Central memory CD4-positive, alpha-beta T cell (primary cell): ENCODE results near the gene MAP3K12.
"Not testable (repeated sequence)": the region's sequence is repeated elsewhere in the genome, so short reads cannot be mapped to it uniquely, and the experiment has no call there.

Experiments used
- DNase-seq: peaks from one replicate; pipeline ENCODE4 v3.0.0; 2022

The MAP3K12 gene

GRCh38 chr12:53492188-53492587 is 7.1 kb downstream of the MAP3K12 start:
- DNase-seq: no peak

GRCh38 chr12:53489242-53489864 is 9.9 kb downstream of the MAP3K12 start:
- no peak for DNase-seq

DNA sequence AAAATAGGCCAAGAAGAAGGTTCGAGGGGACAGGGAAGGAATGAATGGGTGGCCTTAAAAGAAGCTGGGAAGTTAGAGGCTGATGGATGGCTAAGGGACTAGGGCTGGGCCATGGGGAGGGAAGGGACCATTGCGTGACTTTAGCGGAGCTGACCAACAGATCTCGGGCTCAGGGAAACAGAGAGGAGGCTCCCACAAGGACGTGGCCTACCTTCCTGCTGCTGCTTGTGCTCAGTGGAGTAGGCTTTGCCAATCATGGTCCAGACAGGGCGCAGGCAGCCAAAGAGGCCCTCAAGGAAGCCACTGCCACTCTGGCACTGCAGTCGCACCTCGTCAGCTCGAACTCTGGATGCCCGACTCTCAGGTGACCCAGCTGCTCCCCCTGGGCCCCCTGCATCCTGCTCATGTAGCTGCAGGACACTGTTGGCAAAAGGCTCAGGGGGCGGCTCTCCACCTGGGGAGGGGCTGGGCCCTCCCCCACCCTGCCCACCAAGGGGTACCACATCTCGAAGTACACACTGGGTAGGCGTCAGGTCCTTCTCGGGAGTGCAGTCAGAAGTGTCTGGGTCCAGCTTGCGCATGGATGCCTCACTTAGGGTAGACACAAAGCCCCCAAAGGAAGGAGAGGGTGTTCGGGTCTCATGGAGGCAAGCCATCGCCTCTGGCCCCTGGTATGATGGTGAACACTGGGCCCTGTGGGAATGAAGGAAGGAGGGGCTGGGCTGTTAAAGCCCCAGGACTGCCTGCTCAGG is 12.3 kb downstream of the MAP3K12 start:
- DNase-seq: no peak

DNA sequence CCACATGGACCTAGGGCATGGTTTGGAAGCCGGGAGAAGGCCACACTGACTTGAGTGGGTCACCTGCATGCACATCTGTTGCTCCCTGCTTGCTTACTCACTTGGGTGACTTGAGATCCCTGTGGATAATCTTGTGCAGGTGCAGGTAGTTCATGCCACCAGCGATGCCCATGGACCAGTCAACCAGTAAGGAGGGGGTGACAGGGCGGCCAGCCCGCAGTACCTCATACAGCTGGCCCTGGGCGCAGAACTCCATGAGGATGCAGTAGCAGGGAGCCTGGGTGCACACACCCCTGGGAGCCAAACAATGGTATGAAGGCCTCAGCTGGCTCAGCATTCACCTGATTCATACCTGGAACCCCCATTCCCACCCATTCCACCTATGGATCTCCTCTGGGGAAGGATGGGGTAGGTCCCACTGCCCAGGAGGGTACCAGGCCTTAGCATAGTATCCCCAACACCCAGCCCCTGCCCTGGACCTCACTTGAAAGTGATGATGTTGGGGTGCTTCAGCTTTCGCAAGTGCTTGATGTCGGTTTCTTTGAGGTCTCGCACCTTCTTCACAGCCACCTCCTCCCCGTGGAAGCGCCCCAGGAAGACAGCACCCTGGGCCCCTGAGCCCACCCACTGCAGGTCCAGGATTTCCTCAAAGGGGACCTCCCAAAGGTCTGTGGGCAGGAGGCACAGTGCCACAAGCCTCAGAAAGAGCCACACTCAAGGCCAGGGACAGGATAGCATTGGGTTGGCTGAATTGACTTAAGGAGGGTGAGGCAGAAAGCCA is 13.1 kb downstream of the MAP3K12 start:
- DNase-seq: no peak

GRCh38 chr12:53484686-53485575 is 14.3 kb downstream of the MAP3K12 start:
- DNase-seq: no peak

DNA sequence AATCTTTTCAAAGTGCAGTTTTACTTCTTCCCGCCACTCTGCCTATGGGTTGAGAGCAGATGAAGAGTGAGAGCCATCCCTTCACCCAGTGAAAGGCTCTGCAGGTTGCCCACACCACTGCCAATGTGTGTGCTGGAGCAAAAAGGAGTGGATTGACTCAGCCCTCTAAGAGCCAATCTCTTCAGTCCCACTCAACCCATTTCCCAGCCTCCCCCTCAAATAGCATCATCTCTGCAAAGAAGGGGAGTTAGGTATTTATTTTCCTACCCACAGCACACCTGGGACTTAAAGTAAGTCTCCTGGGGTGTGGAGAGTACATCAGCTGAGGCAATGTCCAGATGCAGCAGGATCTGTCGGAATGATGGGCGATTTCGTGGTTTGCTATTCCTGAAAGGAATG is 15.3 kb downstream of the MAP3K12 start:
- no peak for DNase-seq

DNA sequence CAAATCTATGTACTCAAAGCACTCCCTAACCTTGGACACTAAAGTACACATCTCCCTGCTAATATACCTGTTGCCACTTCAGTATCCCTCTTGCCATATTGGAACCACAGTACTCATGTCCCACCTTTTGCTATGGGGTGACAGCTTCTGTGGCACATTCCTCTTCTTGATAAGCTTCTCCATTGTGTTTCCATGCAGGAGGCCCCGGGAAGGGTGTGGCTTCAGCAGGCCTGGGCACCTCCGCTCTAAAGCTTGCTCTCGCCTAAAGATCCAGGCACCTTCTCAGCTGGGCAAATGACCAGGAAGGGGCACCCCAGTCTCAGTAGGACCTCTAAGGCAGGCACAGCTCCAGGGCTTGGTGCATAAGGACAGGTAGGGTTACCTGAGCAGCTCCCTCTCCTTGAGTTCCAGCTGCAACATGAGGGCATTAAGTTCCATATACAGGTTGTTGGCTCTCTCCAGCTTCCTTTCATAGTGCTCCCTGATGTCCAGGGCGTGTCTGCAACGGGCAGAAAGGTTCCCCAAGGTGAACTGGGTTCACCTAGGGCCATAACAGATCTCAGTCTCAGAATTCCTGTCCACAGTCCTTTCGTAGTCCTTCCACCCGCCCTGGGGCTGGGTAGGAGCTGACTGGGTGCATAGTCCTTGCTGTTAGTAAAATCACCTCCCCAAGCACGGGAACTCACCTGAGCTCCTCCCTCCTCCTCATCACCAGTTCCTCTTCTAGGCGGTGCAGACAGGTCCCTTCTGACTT is 15.9 kb downstream of the MAP3K12 start:
- no peak for DNase-seq

DNA sequence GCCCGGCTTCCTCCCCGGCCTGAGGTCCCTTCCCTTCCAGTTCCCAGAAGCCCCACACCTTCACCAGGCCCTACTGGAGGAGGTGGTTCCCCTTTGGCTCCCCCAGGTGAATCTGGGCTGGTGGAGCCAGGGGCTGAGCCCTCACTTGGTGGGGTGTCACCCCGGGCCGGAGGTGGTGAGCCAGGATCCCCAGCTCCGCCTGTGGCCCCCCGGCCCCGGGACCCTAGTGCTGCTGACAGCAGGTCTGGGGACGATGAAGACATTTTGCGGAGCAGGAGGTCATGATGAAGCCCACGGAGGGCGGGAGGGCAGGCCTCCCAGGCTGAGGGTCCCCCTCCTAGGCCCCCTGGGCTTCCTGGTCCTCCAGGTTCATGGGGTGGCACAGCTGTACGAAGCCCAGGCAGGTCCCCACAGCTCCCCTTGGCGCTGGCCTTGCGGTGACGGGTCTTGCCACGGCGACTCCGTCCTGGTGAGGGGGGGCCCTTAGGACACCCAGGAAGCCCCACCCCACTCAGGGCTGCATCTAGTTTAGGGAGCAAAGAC is 16.6 kb downstream of the MAP3K12 start:
- DNase-seq: no peak

DNA sequence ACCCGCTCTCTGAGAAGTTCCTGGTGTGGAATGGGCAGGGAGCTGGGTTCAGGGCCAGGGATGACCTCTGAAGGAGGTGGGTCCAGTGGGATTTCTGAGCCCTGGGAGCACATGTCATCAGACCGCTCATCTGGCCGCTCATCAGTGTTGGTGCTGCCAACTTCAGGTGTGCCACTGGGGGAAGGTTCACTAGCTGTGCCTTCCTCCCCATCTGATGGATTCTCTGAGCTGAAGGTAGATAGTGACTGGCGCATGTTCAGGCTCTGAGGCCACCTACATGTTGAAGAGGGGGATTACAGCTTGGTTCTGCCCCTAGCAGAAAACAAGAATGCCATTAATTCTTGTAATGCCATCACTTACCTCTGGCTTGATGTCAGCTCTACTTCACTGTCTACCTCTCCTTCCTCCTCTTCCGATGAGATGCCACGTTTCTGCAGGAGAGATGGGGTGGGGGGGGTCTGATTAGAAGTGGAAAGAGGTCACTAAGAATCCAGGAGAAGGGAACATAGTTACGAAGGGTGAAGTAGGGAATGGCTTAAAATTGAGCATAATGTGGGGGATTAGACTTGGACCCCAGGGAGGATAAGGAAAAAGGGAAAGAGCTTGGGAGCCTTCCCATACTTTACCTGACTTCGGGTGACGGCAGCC is 17.2 kb downstream of the MAP3K12 start:
- DNase-seq: no peak

DNA sequence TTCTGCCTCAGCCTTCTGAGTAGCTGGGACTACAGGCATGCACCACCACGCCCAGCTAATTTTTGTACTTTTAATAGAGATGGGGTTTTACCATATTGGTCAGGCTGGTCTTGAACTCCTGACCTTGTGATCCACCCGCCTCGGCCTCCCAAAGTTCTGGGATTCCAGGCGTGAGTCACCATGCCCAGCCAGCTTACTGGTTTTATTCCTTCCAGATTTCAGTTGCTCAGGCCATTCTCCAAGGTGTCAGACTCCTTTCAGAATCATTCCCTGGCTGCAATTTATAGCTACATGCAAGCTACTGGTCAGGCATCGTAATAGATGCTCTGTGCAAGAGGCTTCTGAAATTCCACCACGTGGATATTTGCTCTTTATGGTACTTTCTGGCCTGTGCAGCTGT is 17.8 kb downstream of the MAP3K12 start:
- DNase-seq: not testable (repeated sequence)

DNA sequence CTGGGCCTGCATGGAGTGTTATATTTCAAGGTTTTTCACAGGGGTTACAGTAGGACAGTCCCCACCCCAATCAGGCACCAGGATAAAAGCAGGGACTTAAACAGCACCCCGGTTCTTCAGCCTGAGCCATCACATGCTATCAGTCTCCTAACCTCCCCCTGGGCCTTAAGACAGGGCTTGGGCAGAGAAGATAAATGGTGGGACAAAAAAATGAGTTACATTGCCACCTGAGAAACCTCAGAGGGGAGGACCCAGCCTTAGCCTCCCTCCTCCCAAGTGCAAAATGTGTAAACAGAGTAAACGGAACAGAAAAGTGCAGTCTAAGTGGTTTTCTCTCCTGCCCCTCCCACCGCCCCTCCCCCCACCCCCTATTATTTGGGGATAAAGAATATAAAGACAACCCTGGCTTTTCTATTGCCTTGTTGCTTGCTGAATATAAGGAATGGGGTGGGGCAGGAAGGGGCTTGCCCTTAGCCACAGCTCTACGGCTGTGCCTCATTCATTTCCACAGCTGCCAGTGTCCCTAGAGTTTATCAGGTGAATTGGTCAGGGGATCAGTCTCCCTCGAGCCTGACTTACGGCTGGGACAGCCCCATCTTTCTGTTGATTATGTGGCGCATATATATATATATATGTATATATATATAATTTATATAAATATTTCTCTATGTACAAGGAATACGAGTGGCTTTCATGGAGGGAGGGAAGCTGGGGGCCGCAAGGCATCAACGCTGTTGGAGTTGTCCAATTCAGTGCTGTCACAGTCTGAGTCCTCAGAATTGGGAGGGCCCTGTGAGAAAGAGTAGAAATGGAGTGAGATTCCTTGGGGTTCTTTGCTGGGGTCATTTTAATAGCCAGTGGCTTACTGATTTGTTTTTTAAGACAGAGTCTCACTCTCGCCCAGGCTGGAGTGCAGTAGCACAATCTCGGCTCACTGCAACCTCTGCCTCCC is 18.5 kb downstream of the MAP3K12 start:
- no peak for DNase-seq

DNA sequence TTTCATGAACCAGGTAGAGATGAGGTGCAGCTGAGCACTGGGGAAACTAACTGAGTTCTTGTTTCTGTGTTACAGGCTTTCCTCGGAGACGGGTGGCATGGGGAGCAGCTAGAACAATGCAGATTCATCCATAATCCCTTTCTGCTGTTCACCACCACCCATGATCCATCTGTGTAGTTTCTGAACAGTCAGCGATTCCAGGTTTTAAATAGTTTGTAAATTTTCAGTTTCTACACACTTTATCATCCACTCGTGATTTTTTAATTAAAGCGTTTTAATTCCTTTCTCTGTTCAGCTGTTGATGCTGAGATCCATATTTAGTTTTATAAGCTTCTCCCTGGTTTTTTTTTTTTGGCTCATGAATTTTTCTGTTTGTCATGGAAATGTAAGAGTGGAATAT is 19.9 kb downstream of the MAP3K12 start:
- DNase-seq: no peak

- DNase-seq: no peak
Measured at GRCh38 chr12:53478865-53479264, 20.4 kb downstream of the MAP3K12 start.

- DNase-seq: no peak
Measured at GRCh38 chr12:53476769-53477209, 22.5 kb downstream of the MAP3K12 start.

- no peak for DNase-seq
Measured at GRCh38 chr12:53474819-53475218, 24.4 kb downstream of the MAP3K12 start.

DNA sequence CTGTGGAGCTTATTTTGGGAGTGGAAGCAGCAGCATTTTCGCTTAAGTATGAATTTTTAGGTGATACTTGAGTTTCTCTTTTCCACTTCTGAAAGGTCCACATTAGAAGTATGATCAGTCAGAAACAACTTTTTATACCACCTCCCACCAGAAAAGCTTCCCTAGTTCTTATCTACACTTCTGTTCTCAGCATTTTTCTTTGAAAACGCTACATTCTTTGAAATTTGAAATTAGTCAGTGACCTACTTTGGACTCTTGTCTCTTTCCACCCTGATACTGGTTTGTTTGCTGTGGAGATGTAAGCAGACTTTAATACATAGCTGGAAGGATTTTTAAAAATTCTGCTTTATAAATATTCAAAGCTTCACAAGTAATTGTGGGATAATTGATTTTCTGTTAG is 25.2 kb downstream of the MAP3K12 start:
- no peak for DNase-seq

DNA sequence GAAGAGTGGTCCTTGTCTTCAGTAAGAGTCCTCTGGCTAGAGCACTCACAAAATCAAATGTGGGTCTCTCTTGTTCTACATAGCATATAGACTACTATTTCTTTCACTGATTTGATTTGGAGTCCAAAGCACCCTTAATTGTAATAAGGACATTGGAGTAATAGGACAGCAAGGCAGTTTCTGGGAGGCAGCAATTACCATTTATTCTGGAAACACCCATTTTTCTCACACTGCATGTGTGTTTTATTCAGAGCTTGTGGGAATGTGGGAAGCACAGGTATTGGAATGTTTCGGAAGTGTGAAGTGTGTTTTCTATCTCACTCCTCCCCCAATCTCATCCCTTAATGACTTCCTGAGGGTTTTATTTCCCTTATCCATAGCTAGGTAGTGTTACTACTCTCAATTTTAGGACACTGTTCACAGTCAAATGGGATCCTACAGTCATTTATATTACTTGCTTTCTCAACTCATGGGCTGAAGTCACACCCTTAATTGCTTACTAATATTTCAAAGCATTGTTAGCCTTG is 27.1 kb downstream of the MAP3K12 start:
- no peak for DNase-seq

DNA sequence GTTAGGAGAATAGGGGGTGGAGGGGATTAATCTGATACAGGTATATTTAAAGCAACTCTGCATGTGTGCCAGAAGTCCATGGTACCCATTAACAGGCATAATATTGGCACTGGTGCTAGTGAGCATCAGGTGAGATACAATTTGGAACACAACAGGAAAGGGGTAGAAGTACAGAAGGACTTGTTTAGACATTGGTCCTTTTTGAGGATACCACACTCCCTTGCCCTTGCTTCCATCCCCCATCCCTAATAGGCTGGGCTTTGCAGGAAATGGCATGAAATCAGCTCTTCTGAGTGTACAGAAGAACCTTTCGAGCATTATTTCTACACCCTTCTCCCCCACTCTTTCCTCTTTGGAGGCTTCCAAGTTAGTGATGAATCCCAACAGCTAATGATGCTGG is 31.0 kb downstream of the MAP3K12 start:
- no peak for DNase-seq

GRCh38 chr12:53467880-53468279 is 31.4 kb downstream of the MAP3K12 start:
- no peak for DNase-seq

- no peak for DNase-seq
Measured at GRCh38 chr12:53467082-53467481, 32.2 kb downstream of the MAP3K12 start.
